Measurements from ENCODE around the gene DYRK2. TPM values are rescaled to one million over a fixed set of nuclear protein-coding genes. Genes with fewer than 3 reads are reported as not detected.

The DYRK2 gene
- total and polyA plus RNA-seq, 4 donors = 1.2 to 8.8 (median 4.9) TPM

GRCh38 chr12:67633708-67634107 is 14.8 kb upstream of the DYRK2 start:
- no peak for DNase-seq (ENCODE audit: low spot score)
- TF ChIP-seq EGR1 (IDR thresholded peaks at IDR 0.05; ENCODE audit: low read depth in 2 of 2) (no peak), SP1 (IDR thresholded peaks at IDR 0.05) (no peak), FOXA1 (IDR thresholded peaks at IDR 0.05) (no peak), ZBTB33 (IDR thresholded peaks at IDR 0.05) (no peak), FOXA2 (IDR thresholded peaks at IDR 0.05) (no peak), JUND (IDR thresholded peaks at IDR 0.05) (no peak), YY1 (IDR thresholded peaks at IDR 0.05) (no peak), MAX (IDR thresholded peaks at IDR 0.05) (no peak)
- H3K27me3 ChIP-seq (ENCODE audit: control insufficient read depth in 4 of 4, insufficient read depth in 4 of 4, low read length in 3 of 4) = no peaks in the 10 kb centered on the region
- H3K27ac ChIP-seq (ENCODE audit: low read depth in 1 of 2, low read length in 2 of 2) = no peak overlapping the region
- no peaks in the 10 kb centered on the region for H3K9me3 ChIP-seq (ENCODE audit: control insufficient read depth in 4 of 4, low read length in 3 of 4)
- H3K9ac ChIP-seq (ENCODE audit: low read depth in 1 of 2, low read length in 2 of 2) = no peak overlapping the region
- H3K4me1 ChIP-seq (ENCODE audit: control insufficient read depth in 4 of 4, insufficient read depth in 4 of 4, low read length in 3 of 4) = peaks cover 0 to 15% (median 0%) of the 10 kb centered on the region in 4 donors
- WGBS = 52% methylated on average over 2 of the region's 2 CpGs
- no peaks in the 10 kb centered on the region for H3K36me3 ChIP-seq (ENCODE audit: control insufficient read depth in 4 of 4, insufficient read depth in 3 of 4, low read depth in 1 of 4, low read length in 3 of 4)
- no peak overlapping the region for H3K4me3 ChIP-seq (ENCODE audit: low read depth in 1 of 3, low read length in 3 of 3)

GRCh38 chr12:67634303-67634761 is 14.2 kb upstream of the DYRK2 start:
- Histone ChIP-seq H3K4me3 (ENCODE audit: low read depth in 1 of 3, low read length in 3 of 3) (no peak overlapping the region), H3K9ac (ENCODE audit: low read depth in 1 of 2, low read length in 2 of 2) (no peak overlapping the region), H3K27me3 (ENCODE audit: control insufficient read depth in 4 of 4, insufficient read depth in 4 of 4, low read length in 3 of 4) (no peaks in the 10 kb centered on the region), H3K27ac (ENCODE audit: low read depth in 1 of 2, low read length in 2 of 2) (no peak overlapping the region), H3K9me3 (ENCODE audit: control insufficient read depth in 4 of 4, low read length in 3 of 4) (no peaks in the 10 kb centered on the region), H3K36me3 (ENCODE audit: control insufficient read depth in 4 of 4, insufficient read depth in 3 of 4, low read depth in 1 of 4, low read length in 3 of 4) (no peaks in the 10 kb centered on the region), H3K4me1 (ENCODE audit: control insufficient read depth in 4 of 4, insufficient read depth in 4 of 4, low read length in 3 of 4) (peaks cover 0 to 16% (median 0%) of the 10 kb centered on the region in 4 donors)
- no peak for DNase-seq (ENCODE audit: low spot score)
- no peak for TF ChIP-seq CTCF (IDR thresholded peaks at IDR 0.05; ENCODE audit: low read depth, low read length, missing input control)
- TF ChIP-seq ZBTB33 (IDR thresholded peaks at IDR 0.05) = no peak
- TF ChIP-seq HNF4A (conservative IDR thresholded peaks at IDR 0.05) = no peak
- TF ChIP-seq FOXA2 (IDR thresholded peaks at IDR 0.05) = no peak
- TF ChIP-seq FOXA1 (IDR thresholded peaks at IDR 0.05) = no peak
- no peak for TF ChIP-seq ATF3 (IDR thresholded peaks at IDR 0.05)
- no peak for TF ChIP-seq RXRA (IDR thresholded peaks at IDR 0.05)
- no peak for TF ChIP-seq TAF1 (conservative IDR thresholded peaks at IDR 0.05)
- TF ChIP-seq EGR1 (IDR thresholded peaks at IDR 0.05; ENCODE audit: low read depth in 2 of 2) = no peak
- no peak for TF ChIP-seq NR2F2 (IDR thresholded peaks at IDR 0.05)
- no peak for TF ChIP-seq MAX (IDR thresholded peaks at IDR 0.05)
- TF ChIP-seq JUND (IDR thresholded peaks at IDR 0.05) = no peak
- no peak for TF ChIP-seq HNF4G (IDR thresholded peaks at IDR 0.05)
- no peak for TF ChIP-seq RAD21 (IDR thresholded peaks at IDR 0.05)
- no peak for TF ChIP-seq GABPA (IDR thresholded peaks at IDR 0.05 in 1 of 2, conservative IDR thresholded peaks at IDR 0.05 in 1 of 2)
- TF ChIP-seq REST (IDR thresholded peaks at IDR 0.05) = no peak
- no peak for TF ChIP-seq SP1 (IDR thresholded peaks at IDR 0.05)
- no peak for TF ChIP-seq YY1 (IDR thresholded peaks at IDR 0.05)

All from liver (tissue), 9 donors.